PC-9 (cell line): ENCODE data around the gene STK36.

Source experiments
- EZH2 ChIP-seq: fragments of 200-600 bp; sonication (generic); IDR thresholded peaks from 2 replicates; pipeline ENCODE4 v1.8.0; 2017; ENCODE audit warnings: antibody characterized with exemption, low read depth
- TF ChIP-seq, protein P1 (sequence below): fragments of 200-600 bp; sonication (generic); conservative IDR thresholded peaks from 2 replicates; pipeline ENCODE4 v1.6.1; 2017; ENCODE audit warnings: mixed run types, antibody characterized with exemption, mild to moderate bottlenecking, moderate library complexity

DNA sequence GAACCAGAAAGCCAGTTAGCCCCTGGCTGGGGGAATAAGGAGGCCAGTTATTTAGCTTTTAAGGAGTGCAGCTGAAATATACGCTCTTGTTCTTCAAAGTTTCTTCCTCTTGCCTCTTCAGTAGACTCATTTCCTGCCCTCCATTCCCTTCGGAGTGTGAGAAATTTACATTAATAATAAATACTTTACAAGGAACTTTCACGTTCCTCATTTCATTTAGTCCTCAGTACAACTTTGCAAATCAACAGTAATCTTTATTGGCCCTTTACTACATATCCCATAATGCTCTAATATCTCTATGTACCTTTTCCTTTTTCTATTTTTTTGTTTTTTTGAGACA lies 48.5 kb upstream of the STK36 start:
- TF ChIP-seq EZH2: no peak
- TF ChIP-seq, protein P1, sequence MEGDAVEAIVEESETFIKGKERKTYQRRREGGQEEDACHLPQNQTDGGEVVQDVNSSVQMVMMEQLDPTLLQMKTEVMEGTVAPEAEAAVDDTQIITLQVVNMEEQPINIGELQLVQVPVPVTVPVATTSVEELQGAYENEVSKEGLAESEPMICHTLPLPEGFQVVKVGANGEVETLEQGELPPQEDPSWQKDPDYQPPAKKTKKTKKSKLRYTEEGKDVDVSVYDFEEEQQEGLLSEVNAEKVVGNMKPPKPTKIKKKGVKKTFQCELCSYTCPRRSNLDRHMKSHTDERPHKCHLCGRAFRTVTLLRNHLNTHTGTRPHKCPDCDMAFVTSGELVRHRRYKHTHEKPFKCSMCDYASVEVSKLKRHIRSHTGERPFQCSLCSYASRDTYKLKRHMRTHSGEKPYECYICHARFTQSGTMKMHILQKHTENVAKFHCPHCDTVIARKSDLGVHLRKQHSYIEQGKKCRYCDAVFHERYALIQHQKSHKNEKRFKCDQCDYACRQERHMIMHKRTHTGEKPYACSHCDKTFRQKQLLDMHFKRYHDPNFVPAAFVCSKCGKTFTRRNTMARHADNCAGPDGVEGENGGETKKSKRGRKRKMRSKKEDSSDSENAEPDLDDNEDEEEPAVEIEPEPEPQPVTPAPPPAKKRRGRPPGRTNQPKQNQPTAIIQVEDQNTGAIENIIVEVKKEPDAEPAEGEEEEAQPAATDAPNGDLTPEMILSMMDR: no peak
